ENCODE measurements around the gene XPO4.

- TF ChIP-seq CTCF (IDR thresholded peaks at IDR 0.05; ENCODE audit: extremely low read depth in 1 of 2, insufficient read depth in 1 of 2, low read depth in 1 of 2, low read length in 2 of 2) (no peak), JUN (IDR thresholded peaks at IDR 0.05; ENCODE audit: borderline replicate concordance, insufficient read depth, insufficient read length, low read depth) (no peak), EZH2 (IDR thresholded peaks at IDR 0.05; ENCODE audit: borderline replicate concordance, low read depth, low read length, severe bottlenecking) (no peak), POLR2A (IDR thresholded peaks at IDR 0.05; ENCODE audit: low read depth, low read length) (peak; percentile 41)
These were observed 133.5 kb downstream of the XPO4 start for GRCh38 chr13:20769091-20769490.

Measured in endothelial cell of umbilical vein (primary cell).